ENCODE measurements around the gene CEBPB. TPM values are rescaled to one million over a fixed set of nuclear protein-coding genes. Genes with fewer than 3 reads are reported as not detected.

Gene CEBPB
- total RNA-seq, 4 donors from 2014 or later, result 110 to 267 (median 166) TPM

DNA sequence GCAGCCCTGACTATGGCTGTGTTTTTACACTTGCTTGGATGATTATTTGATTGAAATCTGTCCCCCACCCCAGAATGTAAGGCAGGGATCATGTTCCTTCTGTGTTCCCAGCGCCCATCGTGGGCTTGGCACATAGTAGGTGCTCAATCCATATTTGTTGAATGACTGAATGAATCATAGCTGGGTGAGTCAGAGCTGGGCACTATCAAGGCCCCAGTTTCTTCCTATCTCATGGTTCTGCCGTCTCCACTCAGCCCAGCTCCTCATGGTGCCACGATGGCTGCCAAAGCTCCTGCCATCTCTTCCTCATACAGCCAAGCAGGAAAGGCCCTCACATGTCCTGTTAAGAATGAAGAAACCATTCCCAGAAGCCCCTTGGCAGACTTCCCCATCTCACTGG is 29.0 kb downstream of the CEBPB start:
- TF ChIP-seq, protein P1, sequence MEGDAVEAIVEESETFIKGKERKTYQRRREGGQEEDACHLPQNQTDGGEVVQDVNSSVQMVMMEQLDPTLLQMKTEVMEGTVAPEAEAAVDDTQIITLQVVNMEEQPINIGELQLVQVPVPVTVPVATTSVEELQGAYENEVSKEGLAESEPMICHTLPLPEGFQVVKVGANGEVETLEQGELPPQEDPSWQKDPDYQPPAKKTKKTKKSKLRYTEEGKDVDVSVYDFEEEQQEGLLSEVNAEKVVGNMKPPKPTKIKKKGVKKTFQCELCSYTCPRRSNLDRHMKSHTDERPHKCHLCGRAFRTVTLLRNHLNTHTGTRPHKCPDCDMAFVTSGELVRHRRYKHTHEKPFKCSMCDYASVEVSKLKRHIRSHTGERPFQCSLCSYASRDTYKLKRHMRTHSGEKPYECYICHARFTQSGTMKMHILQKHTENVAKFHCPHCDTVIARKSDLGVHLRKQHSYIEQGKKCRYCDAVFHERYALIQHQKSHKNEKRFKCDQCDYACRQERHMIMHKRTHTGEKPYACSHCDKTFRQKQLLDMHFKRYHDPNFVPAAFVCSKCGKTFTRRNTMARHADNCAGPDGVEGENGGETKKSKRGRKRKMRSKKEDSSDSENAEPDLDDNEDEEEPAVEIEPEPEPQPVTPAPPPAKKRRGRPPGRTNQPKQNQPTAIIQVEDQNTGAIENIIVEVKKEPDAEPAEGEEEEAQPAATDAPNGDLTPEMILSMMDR (IDR thresholded peaks at IDR 0.05; ENCODE audit: low read depth), result no peak

DNA sequence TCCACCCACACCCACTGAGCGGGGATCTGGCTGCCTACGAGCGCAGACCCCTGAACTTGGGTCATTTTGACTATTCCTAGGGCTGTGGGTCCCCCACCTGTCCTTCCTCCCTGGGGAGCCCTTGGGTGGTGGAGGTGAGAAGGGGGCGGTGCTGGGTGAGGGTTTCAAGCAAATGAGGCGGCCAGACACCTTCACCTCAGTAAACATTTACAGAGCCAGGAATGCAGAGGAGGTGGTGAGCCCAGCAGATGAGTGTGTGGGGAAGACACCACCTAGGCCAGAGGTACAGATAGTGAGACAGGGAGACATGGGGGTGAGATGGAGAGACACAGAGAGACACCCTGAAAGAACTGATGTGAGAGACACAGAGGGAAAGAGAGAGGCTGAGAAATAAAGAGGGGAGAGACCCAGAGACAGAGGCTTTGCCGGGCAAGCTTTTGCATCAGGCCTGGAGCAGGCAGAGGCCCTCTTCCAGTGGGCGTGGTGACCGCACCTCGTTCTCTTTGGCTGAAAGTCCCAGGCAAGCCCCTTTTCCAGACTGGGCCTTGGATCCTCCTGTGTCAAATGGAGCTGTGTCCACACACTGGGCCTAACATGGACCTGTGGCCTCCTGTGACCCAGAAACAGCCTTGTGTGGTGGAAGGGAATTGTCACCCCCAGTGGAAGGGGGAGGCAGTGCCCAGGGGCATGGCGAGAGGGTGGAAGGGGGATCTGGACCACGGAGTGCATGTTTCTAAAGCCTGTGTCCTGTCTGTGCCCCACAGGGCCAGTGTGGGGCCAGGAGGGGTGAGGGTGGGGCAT is 29.7 kb downstream of the CEBPB start:
- TF ChIP-seq, protein P1 (IDR thresholded peaks at IDR 0.05; ENCODE audit: low read depth), result no peak

DNA sequence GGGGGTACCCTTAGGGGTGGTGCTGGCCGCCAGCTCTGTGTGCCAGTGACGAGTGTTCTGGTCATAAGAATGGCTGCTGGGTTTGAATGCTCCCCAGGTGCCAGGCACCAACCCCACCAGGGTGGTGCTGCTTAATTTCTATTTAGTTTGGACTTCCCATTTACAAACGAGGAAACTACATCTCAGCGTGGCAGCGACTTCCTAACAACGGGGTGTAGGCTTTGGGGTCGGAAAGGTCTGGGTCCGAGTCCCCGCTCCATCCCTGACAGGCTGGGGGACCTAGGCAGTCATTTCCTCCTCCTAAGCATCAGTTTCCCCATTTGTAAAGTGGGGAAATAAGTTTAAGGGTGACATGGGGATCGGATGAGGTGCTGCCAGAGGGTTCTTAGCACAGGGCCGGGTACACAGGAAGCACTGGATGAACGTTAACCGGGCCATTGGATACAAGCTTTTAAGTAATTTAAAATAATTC is 30.3 kb downstream of the CEBPB start:
- TF ChIP-seq, protein P1 (IDR thresholded peaks at IDR 0.05; ENCODE audit: low read depth), result no peak

DNA sequence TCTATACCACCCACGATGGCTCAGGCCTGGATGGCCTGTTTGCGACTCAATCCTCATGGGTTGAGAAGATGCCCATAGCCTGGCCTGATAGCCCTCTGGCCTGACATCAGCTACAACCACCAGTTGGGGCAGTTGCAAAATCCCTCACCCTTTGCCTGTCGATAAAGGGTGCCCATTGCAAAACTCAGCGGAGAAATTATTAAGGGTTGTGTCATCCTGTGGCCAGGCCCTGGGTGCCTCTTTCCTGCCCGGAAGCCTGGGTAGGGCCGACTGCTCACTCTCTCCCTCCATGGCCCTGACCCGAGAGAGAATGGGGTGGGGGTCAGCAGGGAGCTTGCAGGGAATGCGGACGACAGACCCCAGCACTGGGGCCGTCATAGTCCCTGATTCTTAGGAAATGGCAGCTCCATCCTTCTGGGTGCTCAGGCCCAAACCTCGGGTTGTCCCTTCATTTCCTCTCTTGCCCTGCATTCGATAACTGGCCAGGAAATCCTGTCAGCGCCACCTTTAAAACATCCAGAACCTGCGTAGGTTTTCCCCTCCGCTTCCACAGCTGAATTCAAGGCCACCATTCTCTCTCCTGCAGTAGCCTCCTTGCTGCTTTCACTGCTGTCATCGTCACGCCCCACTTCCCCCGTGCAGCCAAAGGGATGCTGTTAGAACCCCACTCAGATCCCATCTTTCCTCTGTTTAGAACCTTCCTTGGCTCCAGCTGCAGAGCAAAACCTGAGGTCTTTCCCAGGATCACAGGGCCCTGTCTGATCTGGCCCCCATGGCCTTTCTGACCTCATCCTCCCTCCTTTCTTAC is 31.1 kb downstream of the CEBPB start:
- TF ChIP-seq, protein P1 (IDR thresholded peaks at IDR 0.05; ENCODE audit: low read depth), result no peak

DNA sequence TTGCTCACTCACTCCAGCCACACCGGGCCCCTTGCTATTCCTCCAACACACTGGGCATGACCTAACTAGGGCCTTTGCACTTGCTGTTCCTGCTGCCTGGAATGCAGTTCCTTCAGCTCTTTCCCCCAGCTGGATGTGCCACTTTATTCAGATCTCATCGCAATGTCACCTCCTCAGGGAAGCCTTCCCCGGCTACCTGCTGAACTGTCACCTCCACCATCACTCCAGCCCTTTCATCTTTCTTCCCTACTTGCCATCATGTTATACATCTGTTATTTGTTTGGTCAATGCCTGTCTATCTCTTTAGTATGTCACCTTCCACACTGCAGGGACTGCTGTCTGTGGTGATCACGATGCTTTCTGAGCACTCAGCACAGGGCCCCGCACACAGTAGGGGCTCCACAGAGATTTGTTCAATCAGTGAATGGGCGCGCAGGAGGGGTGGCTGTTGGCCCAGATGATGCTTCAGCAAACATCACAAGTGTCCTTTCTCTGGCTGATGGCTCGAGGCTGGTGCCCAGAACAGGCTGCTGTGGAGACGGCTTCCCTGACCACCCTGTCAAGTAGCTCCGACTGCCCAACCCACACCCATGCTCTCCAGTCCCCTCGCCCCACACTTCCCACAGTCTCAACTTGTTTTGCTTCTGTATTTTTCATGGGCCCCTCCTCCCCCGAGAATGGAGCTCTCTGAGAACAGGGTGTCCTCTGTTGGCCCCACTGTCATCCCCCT is 31.8 kb downstream of the CEBPB start:
- TF ChIP-seq, protein P1 (IDR thresholded peaks at IDR 0.05; ENCODE audit: low read depth), result no peak

DNA sequence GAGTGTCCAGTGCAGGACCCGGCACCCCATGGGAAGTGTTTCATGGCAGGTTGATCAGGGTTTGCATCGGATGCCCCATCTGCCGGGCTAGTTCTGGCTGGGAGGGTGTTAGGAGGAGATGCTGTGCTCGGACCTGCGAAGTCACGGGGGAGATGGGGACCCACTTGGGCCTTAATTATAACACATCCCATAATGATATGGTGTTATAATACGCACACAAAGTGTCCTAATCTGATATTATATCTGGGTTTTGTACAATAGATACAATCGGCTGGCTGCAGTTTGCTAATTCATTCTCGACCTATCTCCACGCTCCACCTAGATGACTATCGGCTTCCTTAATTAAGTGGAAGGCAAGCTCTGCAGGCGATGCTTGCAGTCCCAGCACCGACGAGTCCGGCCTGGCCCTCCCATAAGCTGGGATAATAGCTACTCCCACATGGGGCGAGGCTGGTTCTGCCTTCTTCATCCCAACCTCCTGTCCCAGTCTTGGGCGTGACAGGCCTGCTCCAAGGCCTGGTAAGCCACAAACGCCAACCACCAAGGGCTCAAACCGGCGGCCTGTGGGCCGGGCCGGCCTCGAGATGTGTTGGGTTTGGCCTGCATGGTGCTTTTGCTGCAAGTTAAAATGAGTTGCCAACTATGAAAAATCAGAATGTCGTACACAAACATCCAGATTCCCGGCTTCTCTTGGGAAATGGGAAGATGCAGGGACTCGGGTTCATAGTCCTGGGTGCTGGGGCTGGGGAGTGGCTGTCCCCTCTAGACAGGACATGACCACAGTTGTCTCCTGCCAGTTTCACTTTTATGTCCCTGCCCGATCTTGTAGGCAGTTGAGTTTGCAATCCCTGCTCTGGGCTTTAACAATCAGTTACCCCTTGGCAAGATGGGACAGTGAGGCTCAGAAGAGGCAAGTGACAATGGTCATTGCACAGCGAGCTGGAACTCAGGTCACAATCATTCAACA is 32.7 kb downstream of the CEBPB start:
- TF ChIP-seq, protein P1 (IDR thresholded peaks at IDR 0.05; ENCODE audit: low read depth), result no peak
